HG02678 (cell line): Measurements from ENCODE around the gene SLC8A1.

ENCODE experiments used
- ATAC-seq: cut with Tn5 transposase; IDR thresholded peaks from one replicate; pipeline ENCODE4 v1.9.1; 2021; ENCODE audit warnings: mild to moderate bottlenecking, moderate library complexity; ENCODE audit not compliant: unreplicated experiment

The SLC8A1 gene

GRCh38 chr2:40210344-40210967 lies 241.4 kb downstream of the SLC8A1 start:
- ATAC-seq = no peak

- no peak for ATAC-seq
These were observed 242.1 kb downstream of the SLC8A1 start for GRCh38 chr2:40209761-40210160.

GRCh38 chr2:40208463-40208862 lies 243.4 kb downstream of the SLC8A1 start:
- ATAC-seq = no peak

GRCh38 chr2:40204268-40204667 lies 247.6 kb downstream of the SLC8A1 start:
- ATAC-seq = no peak

- no peak for ATAC-seq
These were observed 249.0 kb downstream of the SLC8A1 start for GRCh38 chr2:40202798-40203400.

- ATAC-seq = no peak
These were observed 250.5 kb downstream of the SLC8A1 start for GRCh38 chr2:40201425-40201824.

- no peak for ATAC-seq
These were observed 251.4 kb downstream of the SLC8A1 start for GRCh38 chr2:40200366-40200915.

- no peak for ATAC-seq
These were observed 252.1 kb downstream of the SLC8A1 start for GRCh38 chr2:40199771-40200170.

GRCh38 chr2:40197121-40197520 lies 254.8 kb downstream of the SLC8A1 start:
- ATAC-seq = no peak

GRCh38 chr2:40193670-40194026 lies 258.2 kb downstream of the SLC8A1 start:
- no peak for ATAC-seq

- no peak for ATAC-seq
These were observed 258.8 kb downstream of the SLC8A1 start for GRCh38 chr2:40192864-40193669.

- no peak for ATAC-seq
These were observed 261.4 kb downstream of the SLC8A1 start for GRCh38 chr2:40190457-40190856.

- ATAC-seq = no peak
These were observed 262.0 kb downstream of the SLC8A1 start for GRCh38 chr2:40189881-40190280.

GRCh38 chr2:40187054-40187453 lies 264.8 kb downstream of the SLC8A1 start:
- ATAC-seq = no peak

- ATAC-seq = no peak
These were observed 267.3 kb downstream of the SLC8A1 start for GRCh38 chr2:40184551-40184950.

- no peak for ATAC-seq
These were observed 270.0 kb downstream of the SLC8A1 start for GRCh38 chr2:40181855-40182254.

- ATAC-seq = no peak
These were observed 272.1 kb downstream of the SLC8A1 start for GRCh38 chr2:40179801-40180200.

- peak; percentile 70 for ATAC-seq
These were observed 272.9 kb downstream of the SLC8A1 start for GRCh38 chr2:40178971-40179370.

GRCh38 chr2:40178171-40178778 lies 273.6 kb downstream of the SLC8A1 start:
- no peak for ATAC-seq

- no peak for ATAC-seq
These were observed 274.5 kb downstream of the SLC8A1 start for GRCh38 chr2:40177366-40177765.

- no peak for ATAC-seq
These were observed 278.6 kb downstream of the SLC8A1 start for GRCh38 chr2:40173276-40173675.
